HG03442 (cell line): Measurements from ENCODE around the gene NAIP.
"Not testable (repeated sequence)": the region's sequence is repeated elsewhere in the genome, so short reads cannot be mapped to it uniquely, and the experiment has no call there.

ENCODE experiments used
- ATAC-seq: cut with Tn5 transposase; IDR thresholded peaks from one replicate; pipeline ENCODE4 v1.9.1; 2021; ENCODE audit warnings: mild to moderate bottlenecking, moderate library complexity; ENCODE audit not compliant: unreplicated experiment

The NAIP gene, protein sequence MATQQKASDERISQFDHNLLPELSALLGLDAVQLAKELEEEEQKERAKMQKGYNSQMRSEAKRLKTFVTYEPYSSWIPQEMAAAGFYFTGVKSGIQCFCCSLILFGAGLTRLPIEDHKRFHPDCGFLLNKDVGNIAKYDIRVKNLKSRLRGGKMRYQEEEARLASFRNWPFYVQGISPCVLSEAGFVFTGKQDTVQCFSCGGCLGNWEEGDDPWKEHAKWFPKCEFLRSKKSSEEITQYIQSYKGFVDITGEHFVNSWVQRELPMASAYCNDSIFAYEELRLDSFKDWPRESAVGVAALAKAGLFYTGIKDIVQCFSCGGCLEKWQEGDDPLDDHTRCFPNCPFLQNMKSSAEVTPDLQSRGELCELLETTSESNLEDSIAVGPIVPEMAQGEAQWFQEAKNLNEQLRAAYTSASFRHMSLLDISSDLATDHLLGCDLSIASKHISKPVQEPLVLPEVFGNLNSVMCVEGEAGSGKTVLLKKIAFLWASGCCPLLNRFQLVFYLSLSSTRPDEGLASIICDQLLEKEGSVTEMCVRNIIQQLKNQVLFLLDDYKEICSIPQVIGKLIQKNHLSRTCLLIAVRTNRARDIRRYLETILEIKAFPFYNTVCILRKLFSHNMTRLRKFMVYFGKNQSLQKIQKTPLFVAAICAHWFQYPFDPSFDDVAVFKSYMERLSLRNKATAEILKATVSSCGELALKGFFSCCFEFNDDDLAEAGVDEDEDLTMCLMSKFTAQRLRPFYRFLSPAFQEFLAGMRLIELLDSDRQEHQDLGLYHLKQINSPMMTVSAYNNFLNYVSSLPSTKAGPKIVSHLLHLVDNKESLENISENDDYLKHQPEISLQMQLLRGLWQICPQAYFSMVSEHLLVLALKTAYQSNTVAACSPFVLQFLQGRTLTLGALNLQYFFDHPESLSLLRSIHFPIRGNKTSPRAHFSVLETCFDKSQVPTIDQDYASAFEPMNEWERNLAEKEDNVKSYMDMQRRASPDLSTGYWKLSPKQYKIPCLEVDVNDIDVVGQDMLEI (N-terminal part only)

DNA sequence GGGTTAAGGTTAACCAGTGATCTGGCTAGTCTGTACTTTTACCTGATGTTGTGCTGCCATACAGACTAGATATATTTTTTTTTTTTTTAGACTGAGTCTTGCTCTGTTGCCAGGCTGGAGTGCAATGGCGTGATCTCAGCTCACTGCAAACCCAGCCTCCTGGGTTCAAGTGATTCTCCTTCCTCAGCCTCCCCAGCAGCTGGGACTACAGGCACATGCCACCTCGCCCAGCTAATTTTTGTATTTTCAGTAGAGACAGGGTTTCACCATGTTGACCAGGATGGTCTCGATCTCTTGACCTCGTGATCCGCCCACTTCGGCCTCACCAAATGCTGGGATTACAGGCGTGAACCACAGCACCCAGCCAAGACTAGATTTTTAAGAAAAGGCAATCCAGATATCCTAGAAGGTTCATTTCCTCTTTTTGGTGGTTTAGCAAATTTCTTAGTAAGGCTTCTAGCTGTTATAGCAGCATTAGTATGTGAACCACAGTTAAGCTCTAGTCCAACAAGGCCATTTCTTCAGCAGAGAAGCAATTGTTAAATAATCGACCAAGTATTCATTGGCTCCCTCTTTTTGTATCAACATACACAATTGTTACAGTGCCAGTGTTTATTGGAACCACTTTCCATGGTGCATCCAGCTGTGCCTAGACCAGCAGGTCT, at the start of gene NAIP:
Gene NAIP, minus strand, starts transcription at position 51 of the 665 bp plus-strand sequence. CDS start 12,424 bp downstream, outside the sequence.
- ATAC-seq = not testable (repeated sequence)

DNA sequence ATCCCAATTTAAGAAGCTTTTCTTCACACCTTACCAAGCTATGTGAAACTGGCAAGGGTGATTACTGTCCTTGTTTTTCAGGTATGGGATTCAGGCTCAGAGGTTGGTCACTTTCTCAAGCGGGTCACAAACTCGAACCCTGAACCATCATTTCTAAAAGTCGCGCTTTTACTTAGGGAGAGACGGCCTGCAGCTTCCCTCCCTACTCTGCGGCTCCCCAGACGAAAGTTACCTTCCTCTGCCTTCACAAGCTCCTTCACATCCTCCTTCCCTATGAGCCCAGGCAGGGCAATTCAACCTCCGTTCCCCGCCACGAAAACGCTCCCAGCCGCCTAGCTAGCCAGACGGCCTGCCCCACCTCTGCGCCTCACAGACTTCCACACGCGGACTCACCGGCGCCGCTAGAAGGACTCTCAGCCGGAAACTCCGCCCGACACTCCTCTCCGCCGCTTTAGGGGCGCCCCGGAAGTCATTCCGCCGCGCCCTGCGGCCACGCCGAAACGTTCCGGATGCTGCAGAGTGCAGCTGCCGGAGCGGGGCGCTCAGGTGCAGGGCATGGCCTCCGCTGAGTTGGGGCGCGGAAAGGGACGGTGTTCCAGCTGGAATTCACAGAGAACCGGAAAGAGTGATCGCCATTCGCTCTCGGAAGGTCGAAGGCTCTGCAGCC, 42.3 kb upstream of the NAIP start, which contains the start of gene GTF2H2:
Gene GTF2H2, minus strand, starts transcription at position 415 of the 667 bp plus-strand sequence. CDS start 4,913 bp downstream, outside the sequence.
- ATAC-seq = peak; percentile 97

DNA sequence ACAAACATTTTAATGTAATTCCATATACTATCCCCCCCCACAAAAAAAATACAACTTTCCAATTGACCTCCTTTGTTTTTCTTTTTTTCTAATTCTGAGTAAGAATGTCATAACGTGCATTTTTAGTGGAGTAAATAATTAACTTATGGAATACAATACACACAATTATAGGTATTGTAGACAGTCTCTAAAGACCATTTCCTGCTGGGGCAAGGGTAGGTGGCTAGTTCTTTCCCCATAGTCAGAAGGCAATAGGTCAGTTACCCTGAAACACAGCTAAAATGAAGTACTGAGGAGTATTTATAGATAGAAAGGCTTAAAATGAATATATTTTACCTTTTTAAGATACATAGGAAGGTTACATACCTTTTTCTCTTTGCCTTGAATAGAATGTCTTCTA, 36.2 kb upstream of the NAIP start:
- ATAC-seq = not testable (repeated sequence)

DNA sequence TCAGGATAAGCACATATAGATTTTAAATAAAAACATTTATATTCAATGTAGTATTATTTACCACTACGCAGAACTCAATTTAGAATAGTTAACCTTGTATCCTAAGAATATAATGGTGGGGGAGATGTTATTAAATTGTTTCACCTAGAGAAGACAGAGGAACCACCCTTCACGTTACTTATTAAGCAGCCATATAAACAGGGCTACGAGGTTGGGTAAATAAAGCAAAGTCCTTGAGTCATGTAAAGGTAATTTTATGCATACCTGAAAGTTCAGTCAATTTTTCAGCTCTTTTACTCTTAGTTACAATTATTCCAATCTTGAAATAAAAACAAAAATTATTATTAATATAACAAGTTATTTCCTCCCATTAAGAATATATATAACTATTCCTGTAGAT, 34.3 kb upstream of the NAIP start:
- not testable (repeated sequence) for ATAC-seq

DNA sequence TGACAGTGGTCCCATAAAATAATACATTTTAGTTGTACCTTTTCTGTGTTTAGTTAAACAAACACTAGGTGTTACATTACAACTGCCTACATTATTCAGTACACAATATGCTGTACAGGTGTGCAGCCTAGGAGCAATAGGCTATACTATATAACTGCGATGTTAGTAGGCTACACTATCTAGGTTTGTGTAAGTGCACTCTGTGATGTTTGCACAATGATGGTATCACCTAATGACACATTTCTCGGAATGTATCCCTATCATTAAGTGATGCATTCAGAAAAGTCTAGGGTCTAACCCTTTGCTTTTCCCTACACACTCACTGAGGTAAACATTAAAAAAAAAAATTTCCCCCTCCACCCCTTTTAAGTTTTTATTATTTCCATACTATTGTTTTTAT, 19.7 kb upstream of the NAIP start:
- not testable (repeated sequence) for ATAC-seq

DNA sequence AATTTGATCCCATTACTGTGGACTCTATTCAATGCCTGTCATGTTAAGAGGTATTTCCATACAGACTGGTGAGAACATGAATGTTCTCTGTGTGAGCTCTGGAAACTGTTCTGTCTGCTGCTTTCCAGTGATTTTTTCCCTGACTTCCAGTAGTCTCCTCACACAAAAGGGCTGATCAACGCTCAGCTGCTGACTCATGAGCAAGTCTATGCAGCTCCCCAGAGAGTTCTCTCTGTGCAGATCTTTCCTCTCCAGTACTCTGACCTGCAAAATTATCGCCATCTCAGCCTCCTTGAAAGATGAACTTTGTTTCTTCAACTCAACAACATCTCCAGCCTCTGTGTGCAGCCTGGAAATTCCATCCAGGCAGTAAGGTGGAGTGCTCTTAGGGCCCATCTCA, 19.0 kb upstream of the NAIP start:
- ATAC-seq = not testable (repeated sequence)

DNA sequence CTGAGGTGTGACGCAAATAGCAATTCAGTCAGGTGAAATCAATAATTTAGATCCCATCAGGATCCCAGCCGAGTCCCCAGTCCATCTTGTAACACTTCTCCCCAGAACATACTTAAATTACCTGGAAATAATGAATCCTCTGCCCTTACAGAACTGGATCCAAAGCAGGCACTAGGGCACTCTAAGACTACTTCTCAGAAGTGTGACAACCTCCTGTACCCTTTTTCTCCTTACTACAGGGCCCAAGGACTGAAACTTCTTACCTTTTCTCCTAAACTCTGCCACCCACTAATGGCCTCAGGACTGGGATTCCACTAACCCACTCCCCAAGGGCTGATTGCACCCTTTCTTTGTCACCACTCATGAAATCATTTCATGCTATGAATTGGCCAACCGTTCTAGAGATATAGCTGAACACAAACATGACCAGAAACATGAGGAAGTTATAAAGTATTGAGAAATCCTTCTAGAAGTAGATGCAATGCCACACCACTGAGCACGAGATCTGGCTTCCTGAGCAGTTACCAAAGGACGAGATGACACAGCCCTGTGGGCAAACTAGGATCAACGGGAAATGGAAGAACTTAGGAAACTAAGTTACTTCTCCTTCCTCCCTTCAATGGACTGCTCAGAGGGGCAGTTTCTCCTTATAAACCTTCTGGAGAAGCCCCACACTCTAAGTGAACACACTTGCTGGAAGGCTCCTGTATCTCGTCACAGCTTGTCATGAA, 6.1 kb upstream of the NAIP start:
- ATAC-seq = not testable (repeated sequence)

DNA sequence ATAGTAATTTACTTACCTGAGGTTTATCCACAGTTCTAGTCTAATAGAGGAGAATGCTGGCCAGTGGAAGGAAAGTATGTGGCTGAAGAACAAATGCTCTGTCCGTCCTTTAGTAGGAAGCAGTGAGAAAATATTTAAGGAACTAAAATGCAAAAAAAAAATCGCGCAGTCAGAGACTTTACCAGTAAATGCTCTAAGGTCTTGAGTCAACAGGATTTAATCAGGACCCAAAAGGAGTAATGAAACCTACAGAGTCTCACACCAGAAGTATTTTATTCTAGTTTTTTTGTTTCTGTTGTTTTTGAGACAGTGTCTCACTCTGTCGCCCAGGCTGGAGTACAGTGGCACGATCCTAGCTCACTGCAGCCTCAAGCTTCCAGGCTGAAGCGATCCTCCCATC, 4.5 kb downstream of the NAIP start:
- not testable (repeated sequence) for ATAC-seq

DNA sequence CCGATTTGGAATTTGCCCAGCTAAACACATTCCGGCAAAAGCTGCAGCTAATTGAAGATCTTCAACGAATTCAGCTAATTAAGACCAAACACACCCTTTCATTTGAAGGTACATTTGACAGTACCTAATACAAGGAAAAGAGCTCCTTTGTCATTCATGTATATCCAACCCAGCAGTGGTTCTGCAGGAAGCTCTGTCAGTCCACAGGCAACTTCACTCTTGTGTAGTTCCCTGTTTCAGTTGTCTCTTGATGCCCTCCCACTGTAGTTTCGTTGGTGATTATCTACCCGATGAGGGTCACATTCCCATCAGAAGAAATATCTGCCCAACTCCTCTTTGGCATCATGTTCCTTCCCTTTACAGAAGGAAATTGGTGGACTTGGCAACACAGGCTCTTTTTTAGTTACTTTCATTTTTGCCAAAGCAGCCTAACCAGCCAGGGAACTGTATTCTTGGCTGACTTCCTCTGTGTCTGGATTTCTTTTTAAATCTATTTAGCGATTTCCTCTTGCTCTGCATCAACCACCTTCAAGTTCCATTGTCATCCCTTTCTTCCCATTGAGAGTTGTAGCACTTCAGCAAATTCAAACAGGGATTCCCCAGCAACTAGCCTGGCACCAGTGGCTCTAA, 6.6 kb downstream of the NAIP start:
- ATAC-seq = not testable (repeated sequence)

DNA sequence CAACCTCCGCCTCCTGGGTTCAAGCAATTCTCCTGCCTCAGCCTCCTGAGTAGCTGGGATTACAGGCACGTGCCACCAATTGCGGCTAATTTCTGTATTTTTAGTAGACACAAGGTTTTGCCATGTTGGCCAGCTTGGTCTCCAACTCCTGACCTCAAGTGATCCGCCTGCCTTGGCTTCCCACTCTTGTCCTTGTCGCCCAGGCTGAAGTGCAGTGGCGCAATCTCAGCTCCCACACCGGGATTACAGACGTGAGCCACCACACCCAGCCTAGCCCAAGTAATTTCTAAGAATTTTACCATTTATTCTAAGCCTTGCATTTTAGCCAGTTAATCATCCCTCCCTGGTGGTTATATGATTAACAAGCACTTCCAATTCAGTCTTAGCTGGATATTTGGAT, 11.0 kb downstream of the NAIP start:
- no peak for ATAC-seq

DNA sequence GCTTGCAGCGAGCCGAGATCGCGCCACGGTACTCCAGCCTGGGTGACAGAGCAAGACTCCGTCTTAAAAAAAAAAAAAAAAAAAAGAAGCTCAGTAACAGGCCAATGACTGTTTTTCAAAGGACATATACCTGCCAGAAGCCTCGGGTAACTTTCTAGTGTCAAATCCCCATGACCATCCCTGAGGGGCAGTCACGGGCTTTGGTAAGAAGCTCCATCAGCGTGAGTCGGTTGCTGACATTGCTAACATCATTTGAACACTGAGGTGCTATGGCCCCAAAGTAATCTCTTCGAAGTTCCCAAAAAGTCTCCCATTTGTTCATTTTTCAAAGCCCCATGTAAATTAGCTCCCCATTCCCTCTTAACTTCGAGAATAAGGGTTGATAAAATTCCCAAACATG, 11.6 kb downstream of the NAIP start:
- ATAC-seq = no peak

DNA sequence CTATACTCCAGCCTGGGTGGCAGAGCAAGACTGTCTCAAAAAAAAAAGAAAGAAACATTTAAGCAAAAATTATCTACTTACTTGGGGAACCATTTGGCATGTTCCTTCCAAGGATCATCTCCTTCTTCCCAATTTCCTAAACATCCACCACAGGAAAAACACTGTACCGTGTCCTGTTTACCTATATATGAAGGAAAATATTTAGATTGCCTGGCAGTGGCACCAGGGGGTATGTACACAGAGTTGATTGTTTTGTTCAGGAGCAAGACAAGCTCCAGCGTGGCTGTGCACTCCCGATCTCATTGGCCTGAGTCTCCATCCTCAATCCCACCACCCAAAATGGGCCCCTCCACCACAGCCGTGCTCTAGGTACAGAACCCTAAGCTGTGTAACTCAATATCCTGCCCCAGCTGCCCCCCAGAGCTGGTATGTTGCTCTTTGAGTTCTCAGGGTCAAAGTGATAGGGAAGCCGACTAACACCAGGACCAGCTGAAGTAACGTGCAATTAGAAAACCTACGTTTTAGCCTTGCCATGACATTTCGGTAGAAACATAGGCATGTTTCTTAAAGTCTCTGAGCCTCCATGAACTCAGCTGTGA, 13.8 kb downstream of the NAIP start:
- no peak for ATAC-seq

DNA sequence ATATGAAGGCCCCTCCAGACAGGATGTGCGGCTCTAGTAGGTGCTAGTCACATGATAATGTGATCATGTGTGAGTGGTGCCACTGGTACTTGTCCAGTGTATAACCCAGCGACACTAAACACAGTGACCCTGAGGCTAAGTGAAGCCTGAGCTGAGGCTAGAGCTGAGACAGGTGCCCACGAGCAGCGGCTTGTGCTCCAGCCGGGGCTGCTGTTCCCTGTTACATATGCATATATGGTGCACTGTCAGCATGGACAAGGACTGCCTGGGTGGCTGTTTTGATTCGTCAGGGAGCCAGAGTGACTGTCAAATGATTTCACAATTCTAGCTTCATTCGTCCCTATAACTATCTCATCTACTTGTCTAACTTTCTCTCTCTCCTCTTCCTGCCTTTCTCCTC, 18.2 kb downstream of the NAIP start:
- not testable (repeated sequence) for ATAC-seq

DNA sequence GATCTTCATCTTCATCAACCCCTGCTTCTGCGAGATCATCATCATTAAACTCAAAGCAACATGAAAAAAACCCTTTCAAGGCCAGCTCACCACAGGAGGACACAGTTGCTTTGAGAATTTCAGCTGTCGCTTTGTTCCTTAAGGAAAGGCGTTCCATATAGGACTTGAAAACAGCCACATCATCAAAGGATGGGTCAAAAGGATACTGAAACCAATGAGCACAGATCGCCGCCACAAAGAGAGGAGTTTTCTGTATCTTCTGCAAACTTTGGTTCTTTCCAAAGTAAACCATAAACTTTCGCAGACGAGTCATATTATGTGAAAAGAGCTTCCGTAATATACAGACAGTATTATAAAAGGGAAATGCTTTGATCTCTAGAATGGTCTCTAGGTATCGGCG, 40.3 kb downstream of the NAIP start:
- ATAC-seq = not testable (repeated sequence)

DNA sequence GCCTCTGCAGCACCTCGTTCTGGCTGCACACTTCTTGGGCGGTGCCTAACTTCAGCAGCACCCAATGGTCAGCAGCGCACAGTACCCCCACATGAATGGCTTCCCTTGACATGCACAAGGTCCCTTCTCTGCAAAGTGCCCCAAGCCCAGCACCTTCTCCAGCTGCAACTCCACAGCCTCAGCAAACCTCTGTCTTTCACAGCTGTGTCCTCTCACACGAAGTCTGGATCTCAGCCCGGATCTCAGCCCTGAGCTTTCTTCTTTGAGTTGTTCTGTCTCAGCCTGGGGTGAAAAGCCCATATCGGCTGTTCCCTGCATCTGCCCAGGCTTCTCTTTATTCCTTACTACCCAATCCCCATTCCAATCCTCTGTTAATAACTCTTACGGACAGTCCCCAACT, 57.9 kb downstream of the NAIP start:
- not testable (repeated sequence) for ATAC-seq

DNA sequence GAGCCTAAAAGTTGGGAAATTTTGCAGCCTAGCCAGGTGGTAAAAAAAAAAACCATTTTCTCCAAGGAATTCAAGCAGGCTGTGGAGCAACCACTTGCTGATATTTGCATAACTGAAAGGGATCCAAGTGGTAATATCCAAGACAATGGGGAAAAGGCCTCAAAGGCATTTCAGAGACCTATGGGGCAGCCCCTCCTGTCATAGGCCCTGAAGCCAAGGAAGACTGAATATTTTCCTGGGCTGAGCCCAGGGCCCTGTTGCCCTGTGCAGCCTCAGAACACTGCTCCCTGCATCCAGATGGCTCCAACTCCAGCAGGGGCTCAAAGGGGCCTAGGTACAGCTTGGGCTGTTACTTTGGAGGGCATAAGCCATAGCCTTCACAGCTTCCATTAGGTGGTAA, 60.6 kb downstream of the NAIP start:
- ATAC-seq = not testable (repeated sequence)

DNA sequence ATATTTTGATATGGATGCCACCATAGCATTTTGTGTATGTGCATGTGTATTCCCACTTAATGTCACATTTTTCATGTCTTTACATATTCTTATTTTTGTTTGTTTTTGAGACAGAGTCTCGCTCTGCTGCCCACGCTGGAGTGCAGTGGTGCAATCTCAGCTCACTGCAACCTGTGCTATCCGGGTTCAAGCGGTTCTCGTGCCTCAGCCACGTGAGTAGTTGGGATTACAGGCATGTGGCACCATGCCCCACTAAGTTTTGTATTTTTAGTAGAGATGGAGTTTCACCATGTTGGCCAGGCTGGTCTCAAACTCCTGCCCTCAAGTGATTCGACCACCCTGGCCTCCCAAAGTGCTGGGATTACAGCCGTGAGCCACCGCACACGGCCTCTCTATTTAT, 72.1 kb downstream of the NAIP start:
- not testable (repeated sequence) for ATAC-seq

DNA sequence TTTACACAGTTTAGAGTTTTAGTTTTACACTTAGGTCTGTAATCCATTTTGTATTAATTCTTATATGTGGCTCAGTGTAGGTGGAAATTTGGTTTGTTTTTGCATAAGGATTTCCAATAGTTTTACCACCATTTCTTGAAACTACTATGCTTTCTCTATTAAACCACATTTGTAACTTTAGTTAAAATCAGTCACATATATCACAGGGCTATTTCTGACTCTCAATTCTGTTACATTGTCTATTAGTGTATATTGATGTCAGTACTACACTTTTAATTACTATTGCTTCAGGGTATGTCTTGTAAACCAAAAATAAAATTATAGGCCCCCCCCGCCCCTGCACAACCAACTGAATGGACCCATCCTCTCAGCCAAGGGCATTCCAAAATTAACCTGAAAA, 92.6 kb downstream of the NAIP start:
- not testable (repeated sequence) for ATAC-seq
